Kidney (tissue), 14 donors: Measurements from ENCODE around the gene UBXN7. TPM values are rescaled to one million over a fixed set of nuclear protein-coding genes. Genes with fewer than 3 reads are reported as not detected.
"Not testable (repeated sequence)": the region's sequence is repeated elsewhere in the genome, so short reads cannot be mapped to it uniquely, and the experiment has no call there.

Experiments used
- DNase-seq, 5 donors: peaks; one replicate each; pipeline ENCODE4 v3.0.0-alpha.2; 2013 to 2020
- FAIRE-seq: peaks from 2 replicates; lab custom pipeline; 2012; peaks lifted over from hg19 to GRCh38; lab: Jason Lieb, UNC
- H3K27ac ChIP-seq, 2 donors: one replicate each; pipeline ENCODE4 v1.7.0; 2013; ENCODE audit warnings: low read depth in 2 of 2, low read length in 2 of 2, inconsistent platforms in 1 of 2
- H3K27me3 ChIP-seq: one replicate; pipeline ENCODE4 v1.7.1; 2013; ENCODE audit warnings: low read length, inconsistent platforms; ENCODE audit not compliant: control insufficient read depth, insufficient read depth
- H3K36me3 ChIP-seq, 3 donors: one replicate each; pipeline versions ENCODE4 v1.7.0 to v1.7.1; 2013; ENCODE audit warnings: low read length in 3 of 3, control low read depth in 1 of 3, inconsistent platforms in 1 of 3; ENCODE audit not compliant: insufficient read depth in 3 of 3, control insufficient read depth in 2 of 3
- H3K4me1 ChIP-seq, 3 donors: one replicate each; pipeline versions ENCODE4 v1.7.0 to v1.7.1; 2013; ENCODE audit warnings: low read length in 3 of 3, inconsistent platforms in 1 of 3, low read depth in 1 of 3; ENCODE audit not compliant: control insufficient read depth in 2 of 3, insufficient read depth in 2 of 3
- H3K4me3 ChIP-seq, 3 donors: one replicate each; pipeline versions ENCODE4 v1.7.0 to v1.8.1; 2013; ENCODE audit warnings: low read length in 3 of 3, control low read depth in 1 of 3, inconsistent platforms in 1 of 3
- H3K9ac ChIP-seq, 3 donors: one replicate each; pipeline versions ENCODE4 v1.7.0 to v1.7.1; 2013; ENCODE audit warnings: low read length in 3 of 3, control low read depth in 1 of 3, inconsistent platforms in 1 of 3
- H3K9me3 ChIP-seq, 3 donors: one replicate each; pipeline versions ENCODE4 v1.7.0 to v1.7.1; 2013; ENCODE audit warnings: low read length in 3 of 3, control low read depth in 1 of 3, inconsistent platforms in 1 of 3; ENCODE audit not compliant: control insufficient read depth in 2 of 3, insufficient read depth in 1 of 3
- intact Hi-C: fragments of 100-400 bp; cut with DNase I; formaldehyde crosslinking; loops from one replicate; pipeline ENCODE4 v1.11.1; 2022
- polyA plus RNA-seq: library from polyadenylated mRNA; stranded (reverse); fragments of 350-450 nt; fragmentation: Illumina TruSeq; extraction: RNeasy Lipid Tissue Mini Kit (QIAGEN cat#74804); gene quantifications from one replicate; pipeline ENCODE4 v1.2.3, GENCODE V29; 2014; ENCODE audit warnings: low read depth, low replicate concordance; ENCODE audit not compliant: insufficient read depth
- total RNA-seq: library from RNA; stranded (reverse); fragmentation: NEBNext Ultra II Directional; extraction: Animal tissue kit (Norgen Biotek cat#: 25700); gene quantifications from one replicate; pipeline ENCODE4 v1.2.1, GENCODE V29; 2021
- TF ChIP-seq, protein P1 (sequence below): IDR thresholded peaks from 3 replicates; pipeline ENCODE4 v1.5.1; 2012; ENCODE audit warnings: mild to moderate bottlenecking, moderate library complexity, borderline replicate concordance; ENCODE audit not compliant: insufficient read depth; ENCODE audit errors: extremely low read depth
- donor health status: control.
- donor health status: control.
- donor health status: control.
- donor health status: control.
- donor health status: control.
- donor health status: DM: yes; HTN: yes; CAD: no.
- donor health status: Normal renal cell carcinoma (clear cell type).

Gene UBXN7
- total and polyA plus RNA-seq, 2 donors from 2014 or later = 2.8 to 46.9 TPM

DNA sequence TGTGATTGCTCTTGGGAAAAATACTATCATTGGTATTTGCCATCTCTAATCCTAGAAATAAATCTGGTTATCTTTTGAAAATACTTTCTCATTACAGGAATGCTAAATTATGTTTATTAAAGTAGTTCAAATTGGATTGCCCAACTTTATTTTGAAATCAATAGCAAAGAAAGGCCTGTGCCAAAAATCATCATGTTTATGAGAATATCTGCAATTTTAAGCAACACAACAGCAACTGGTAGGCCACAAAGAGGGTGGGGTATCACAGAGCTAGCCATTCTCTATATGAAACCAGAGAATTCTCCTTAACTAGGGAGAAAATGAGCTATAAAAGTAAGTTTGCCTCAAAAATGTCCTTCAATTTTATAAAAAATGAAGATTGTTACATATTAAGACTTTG is 82.2 kb downstream of the UBXN7 start:
- TF ChIP-seq, protein P1, sequence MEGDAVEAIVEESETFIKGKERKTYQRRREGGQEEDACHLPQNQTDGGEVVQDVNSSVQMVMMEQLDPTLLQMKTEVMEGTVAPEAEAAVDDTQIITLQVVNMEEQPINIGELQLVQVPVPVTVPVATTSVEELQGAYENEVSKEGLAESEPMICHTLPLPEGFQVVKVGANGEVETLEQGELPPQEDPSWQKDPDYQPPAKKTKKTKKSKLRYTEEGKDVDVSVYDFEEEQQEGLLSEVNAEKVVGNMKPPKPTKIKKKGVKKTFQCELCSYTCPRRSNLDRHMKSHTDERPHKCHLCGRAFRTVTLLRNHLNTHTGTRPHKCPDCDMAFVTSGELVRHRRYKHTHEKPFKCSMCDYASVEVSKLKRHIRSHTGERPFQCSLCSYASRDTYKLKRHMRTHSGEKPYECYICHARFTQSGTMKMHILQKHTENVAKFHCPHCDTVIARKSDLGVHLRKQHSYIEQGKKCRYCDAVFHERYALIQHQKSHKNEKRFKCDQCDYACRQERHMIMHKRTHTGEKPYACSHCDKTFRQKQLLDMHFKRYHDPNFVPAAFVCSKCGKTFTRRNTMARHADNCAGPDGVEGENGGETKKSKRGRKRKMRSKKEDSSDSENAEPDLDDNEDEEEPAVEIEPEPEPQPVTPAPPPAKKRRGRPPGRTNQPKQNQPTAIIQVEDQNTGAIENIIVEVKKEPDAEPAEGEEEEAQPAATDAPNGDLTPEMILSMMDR = no peak
- no peaks in the 10 kb centered on the region for H3K27me3 ChIP-seq
- FAIRE-seq = no peak
- no peak for DNase-seq
- no peaks in the 10 kb centered on the region for H3K4me1 ChIP-seq
- H3K9ac ChIP-seq = no peak overlapping the region
- intact Hi-C loops = no loop called here
- H3K4me3 ChIP-seq = no peak overlapping the region
- no peaks in the 10 kb centered on the region for H3K9me3 ChIP-seq
- no peak overlapping the region for H3K27ac ChIP-seq
- peaks cover 0 to 2% (median 2%) of the 10 kb centered on the region in 3 donors for H3K36me3 ChIP-seq

DNA sequence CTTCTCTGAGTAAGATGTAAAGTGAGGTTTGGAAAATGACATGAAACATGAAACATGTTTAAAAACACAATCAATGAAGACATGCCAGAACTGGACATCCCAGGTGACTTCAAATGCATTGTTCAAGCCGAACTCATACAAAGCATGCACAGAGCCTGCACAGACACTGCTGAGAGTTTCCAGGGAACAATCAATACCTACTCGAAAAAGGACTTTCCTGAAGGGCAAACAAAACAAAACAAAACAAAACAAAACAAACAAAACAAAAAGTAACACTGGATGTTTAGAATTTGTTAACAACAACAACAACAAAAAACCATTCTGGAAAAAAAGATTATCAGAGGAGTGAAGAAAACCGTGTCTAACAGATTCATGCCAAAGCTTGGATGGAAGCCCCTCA is 83.5 kb downstream of the UBXN7 start:
- no peak for FAIRE-seq
- intact Hi-C loops = no loop called here
- TF ChIP-seq, protein P1 = no peak

DNA sequence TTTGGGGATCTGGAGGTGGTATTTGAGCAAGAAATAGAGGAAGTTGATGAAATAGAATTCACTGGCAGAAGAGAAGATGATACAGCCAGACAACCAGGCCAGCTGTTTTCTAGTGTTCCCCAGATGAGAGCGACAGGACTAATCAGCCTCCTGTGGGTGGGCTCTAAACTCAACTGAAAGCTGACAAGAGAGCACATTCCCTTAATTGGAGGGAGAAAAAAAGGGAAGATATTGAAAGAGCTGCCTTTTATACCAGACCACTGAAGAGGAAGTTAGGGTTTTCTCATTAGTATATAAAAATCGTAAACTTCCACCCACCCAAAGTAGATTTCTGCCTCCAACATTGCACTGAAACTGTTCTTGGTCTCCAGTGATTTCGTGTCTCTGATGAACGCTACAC is 87.6 kb downstream of the UBXN7 start:
- FAIRE-seq (no peak), DNase-seq (no peak)
- no peaks in the 10 kb centered on the region for H3K27me3 ChIP-seq
- no peaks in the 10 kb centered on the region for H3K36me3 ChIP-seq
- H3K9ac ChIP-seq = no peak overlapping the region
- H3K4me1 ChIP-seq = no peaks in the 10 kb centered on the region
- no peak overlapping the region for H3K27ac ChIP-seq
- intact Hi-C loops = no loop called here
- no peak overlapping the region for H3K4me3 ChIP-seq
- TF ChIP-seq, protein P1 = no peak
- H3K9me3 ChIP-seq = no peaks in the 10 kb centered on the region

More for the DNA sequence above, 83.5 kb downstream of the UBXN7 start:
- Histone ChIP-seq H3K27ac (no peak overlapping the region), H3K27me3 (no peaks in the 10 kb centered on the region), H3K9ac (no peak overlapping the region), H3K4me3 (no peak overlapping the region), H3K36me3 (peaks cover 0 to 2% (median 0%) of the 10 kb centered on the region in 3 donors), H3K9me3 (no peaks in the 10 kb centered on the region), H3K4me1 (no peaks in the 10 kb centered on the region)
- no peak for DNase-seq

DNA sequence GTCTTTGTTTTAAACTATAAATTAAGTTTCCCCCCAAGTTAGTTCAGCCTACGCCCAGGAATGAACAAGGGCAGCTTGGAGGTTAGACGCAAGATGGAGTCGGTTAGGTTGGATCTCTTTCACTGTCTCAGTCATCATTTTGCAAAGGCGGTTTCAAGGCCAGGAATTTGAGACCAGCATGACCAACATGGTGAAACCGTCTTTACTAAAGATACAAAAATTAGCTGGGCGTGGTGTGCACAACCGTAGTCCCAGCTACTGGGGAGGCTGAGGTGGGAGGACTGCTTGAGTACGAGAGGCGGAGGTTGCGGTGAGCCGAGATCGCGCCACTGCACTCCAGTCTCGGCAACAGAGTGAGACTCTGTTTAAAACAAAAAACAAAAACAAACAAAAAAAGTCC is 88.3 kb downstream of the UBXN7 start:
- DNase-seq, H3K27ac ChIP-seq, FAIRE-seq: not testable (repeated sequence)

More for the DNA sequence above, 88.3 kb downstream of the UBXN7 start:
- H3K27me3 ChIP-seq, H3K4me1 ChIP-seq, intact Hi-C loops, H3K4me3 ChIP-seq, H3K36me3 ChIP-seq, H3K9ac ChIP-seq, H3K9me3 ChIP-seq: not testable (repeated sequence)
